Measurements from ENCODE around the gene CHMP4A.

CHMP4A gene

DNA sequence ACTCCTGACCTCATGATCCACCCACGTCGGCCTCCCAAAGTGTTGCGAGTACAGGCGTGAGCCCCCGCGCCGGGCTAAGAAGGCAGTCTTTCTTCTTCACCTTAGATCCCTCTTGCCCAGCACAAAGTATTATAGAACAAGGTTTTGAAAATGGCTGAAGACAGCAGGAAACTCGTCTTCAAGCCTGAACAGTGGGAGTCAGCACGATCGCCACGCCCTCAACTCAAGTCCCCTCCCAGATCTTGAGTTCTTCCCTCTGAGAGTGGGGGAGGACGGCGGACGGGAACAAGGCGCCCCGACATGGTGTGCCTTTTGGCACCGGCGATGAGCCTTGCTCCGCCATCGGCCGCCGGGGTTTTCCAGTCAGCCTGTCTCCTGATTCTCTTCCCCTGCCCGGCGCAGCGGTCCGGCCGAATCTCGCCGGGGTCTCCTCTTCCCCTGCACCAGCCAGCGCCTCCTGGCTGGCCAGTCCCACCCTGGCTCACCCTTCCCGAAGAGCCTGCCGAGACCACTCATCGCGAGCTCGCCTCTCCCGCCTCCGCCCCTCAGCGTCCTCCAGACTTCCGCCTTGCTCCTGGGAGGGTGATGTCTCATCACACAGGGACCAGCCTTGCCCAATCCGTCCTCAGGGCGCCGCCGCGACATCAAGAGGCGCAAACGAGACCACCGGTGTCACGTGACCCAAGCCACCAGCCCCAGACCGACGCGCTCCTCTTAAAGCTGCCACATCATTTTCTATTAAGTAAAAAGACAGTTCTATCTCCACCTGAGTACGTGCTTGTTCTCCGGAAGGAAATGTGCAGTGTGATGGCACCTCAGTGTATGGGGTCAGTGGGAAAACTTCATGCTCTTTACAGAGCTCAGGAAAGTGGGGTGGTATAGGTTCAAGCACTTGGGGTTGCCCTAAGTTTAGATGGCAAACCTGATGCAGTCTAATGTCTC is at the start of gene CHMP4A:
CHMP4A (minus strand) TSS at position 565 of the 942 bp plus-strand sequence; CDS start at position 516, 49 bp downstream.
- peak; percentile 93 to 94 for DNase-seq

GRCh38 chr14:24261969-24262327 is 48.7 kb upstream of the CHMP4A start:
- no peak for DNase-seq

DNA sequence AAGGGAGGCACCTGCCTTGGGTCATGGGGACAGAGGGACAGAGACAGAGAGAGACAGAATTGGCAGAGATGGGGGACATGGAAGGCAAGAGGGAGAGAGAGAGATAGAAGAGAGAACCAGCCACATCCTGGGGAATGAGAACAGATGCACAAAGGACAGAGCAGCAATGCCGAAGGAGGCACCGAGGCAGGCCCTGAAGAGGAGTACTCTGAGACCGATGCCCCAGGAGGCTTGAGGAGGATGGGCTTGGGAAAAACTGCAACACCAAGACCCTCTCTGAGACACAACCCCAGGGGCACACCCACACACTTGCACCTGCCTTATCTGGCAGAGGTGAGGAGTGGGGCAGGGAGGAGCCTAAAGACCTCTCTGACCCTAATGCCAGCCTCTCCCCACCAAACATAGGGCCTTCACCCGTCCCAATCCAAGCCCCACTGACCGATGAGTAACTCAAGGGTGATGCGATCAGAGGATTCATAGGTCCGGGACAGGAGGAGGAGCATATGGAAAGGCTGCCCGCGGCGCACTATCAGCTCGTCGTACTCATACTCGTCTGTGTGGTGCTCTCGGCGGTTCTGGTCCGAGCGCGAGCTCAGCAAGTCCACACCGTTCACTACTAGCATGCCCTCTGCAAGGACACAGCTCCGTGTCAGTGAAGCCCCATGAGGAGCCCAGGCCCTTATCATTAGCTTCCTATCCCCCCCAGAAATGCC is 48.1 kb upstream of the CHMP4A start:
- no peak for DNase-seq

GRCh38 chr14:24260780-24261157 is 47.5 kb upstream of the CHMP4A start:
- DNase-seq: no peak

DNA sequence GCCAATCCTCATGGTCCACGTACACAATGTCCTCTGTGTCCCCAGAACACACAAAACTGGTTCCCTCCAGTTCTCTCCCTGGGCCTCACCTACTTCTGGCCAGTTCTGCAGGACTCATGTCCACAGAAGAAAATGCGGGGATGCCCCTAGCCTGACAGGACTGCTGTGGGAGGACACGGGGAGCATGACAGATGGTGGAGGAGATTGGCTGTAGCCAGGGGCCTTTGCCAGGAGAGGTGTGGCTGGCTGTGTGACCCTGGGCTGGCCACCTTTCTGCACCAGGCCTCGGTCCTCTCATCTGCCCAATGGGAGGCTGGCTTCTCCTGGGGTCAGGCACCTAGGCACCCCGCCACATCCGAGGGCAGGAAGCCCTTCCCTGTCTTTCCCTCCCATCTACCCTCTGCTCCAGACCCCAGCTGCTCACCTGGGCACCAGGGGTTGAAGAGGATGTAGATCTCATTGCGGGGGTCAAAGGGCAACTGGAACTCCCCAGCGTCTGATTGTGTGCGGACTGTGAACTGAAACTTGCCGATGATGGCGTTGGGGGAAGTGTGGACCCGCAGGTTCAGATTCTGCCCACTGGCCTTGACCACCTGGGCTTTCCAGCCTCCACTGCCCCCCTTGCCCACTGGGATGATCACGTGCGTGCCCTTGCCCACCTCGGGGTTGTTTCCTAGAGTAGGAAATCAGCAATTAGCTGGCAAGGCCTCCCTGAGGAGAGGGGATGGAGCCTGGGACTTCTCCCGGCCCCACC is 46.9 kb upstream of the CHMP4A start:
- no peak for DNase-seq

DNA sequence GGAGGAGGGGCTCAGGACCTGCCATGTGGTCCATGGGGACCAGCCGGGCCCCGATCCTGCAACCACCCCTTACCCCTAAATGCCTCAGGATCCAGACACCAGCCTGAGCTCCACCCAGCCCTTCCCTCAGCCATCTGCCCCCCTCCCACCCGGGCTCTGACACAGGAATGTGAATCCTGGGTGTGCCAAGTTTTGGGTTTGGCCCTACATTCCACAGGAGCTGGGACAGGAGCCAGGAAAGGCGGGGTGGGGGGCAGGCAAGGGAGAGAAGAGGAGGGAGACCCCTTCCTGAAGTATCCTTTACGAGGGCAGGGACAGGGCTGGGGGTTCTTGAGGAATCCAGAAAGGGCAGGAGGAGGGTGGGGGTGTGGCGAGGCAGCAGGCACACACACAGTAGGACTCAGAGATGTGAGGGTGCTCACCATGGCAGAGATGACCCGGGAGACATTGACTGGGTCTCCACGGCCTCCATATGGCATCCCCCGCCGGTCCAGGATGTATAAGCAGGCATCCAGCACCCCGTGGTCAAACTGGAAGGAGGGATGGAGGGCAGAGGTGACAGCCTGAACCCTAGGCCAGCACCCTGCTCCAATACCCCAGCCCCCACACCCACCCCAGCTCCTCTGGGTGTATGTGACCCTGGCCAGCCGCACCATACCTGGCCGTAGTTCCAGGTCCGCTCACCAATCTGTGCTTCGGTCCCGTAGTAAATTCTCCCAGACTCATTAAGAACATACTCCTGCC is 46.2 kb upstream of the CHMP4A start:
- no peak for DNase-seq

GRCh38 chr14:24258548-24259265 is 45.4 kb upstream of the CHMP4A start:
- DNase-seq: no peak

- DNase-seq: no peak
Observed at GRCh38 chr14:24258119-24258518, 44.8 kb upstream of the CHMP4A start.

DNA sequence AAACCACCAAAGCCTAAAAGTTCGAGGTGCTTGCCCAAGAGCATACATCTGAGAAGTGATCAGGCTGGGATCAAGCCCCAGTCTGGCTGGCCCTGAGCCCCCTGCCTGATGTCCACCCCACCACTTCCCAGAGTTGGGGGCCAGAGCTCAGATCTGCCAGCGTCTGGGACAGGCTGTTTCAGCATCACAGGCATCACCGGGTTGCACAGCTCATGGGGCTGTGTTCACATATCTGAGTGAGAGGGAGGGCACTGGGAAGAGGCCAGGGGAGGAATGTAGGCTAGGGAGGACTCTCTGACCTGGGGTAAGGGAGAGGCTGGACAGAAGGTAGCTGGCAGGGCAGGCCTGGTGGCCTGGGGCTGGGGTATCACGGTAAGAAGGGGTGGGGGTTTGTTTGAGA is 43.7 kb upstream of the CHMP4A start:
- DNase-seq: no peak

- DNase-seq: no peak
Observed at GRCh38 chr14:24255931-24256711, 42.8 kb upstream of the CHMP4A start.

GRCh38 chr14:24255438-24255837 is 42.1 kb upstream of the CHMP4A start:
- no peak for DNase-seq

DNA sequence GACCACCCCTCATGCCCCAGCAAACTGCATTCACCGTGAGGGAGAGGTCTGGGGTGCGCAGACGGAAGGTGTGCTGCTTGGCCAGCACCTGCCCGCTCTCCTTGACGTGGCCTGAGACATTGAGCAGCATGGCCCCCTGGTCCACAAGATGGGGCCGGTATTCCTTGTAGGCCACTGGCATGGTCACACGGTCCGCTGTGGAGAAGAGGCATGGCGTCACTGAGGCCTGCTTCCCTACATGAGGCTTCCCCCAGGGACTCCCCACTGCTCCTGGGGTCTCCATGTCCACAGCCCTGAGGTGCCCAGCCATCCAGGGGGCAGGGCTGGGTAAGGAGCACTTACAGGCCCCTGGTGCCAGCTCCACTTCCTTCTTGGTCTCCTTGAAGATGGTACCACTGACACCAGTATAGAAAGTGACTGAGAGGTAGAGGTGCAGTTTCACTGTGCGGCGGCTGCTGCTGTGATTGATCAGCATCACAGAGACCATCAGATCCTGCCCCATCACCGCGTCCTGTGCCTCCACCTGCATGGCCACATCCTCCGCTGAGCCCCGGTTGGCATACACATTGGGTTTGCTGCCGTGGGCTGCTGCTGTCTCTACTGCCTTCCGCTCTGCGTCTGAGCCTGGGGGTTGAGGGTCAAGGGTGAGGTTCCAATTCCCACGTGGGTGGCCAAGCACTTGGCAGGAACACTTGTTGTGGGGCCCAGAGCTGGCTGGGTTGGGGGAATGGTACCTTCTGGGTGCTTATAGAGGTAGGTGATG is 41.5 kb upstream of the CHMP4A start:
- no peak for DNase-seq

- no peak for DNase-seq
Observed at GRCh38 chr14:24253936-24254335, 40.6 kb upstream of the CHMP4A start.

DNA sequence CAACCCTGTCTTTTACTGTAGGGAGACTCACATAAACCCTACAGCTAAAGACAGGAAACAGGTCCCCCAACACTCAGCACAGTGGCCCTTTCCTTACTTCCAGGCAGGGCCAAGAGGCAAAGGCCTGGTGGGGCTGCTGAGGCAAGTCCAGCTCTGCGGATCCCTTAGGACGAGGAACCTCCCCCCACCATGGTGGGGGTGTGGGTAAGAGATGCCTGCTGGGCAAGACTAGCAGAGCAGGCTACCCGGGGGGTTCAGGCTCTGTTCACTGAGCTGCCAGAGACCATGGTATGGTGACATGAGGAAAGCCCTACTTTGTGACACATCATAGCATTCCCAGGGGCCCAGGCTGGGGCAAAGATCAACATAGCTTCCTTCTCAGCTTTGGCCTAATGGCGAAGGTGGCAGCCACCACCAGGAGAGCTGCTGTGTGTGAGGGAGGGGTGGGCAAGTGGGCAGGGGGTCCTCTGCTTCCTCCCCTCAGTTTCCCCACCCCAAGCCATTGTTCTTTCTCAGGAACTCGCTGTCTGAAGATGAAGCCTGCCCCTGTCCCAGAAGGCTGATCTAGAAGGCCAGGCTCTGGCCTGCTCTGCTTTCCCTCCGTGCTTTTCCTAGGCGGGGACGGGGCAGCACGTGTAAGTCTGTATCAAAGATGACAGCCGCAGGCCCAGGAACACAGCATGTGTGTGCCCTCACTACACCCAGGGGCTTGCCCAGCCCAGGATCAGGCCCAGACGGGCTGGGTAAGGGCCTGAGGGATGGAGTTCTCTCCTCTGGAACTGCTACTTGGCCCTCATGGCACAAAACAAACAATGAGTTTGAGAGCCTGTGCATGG is 39.2 kb upstream of the CHMP4A start:
- no peak for DNase-seq

- DNase-seq: no peak
Observed at GRCh38 chr14:24251880-24252288, 38.6 kb upstream of the CHMP4A start.

- no peak for DNase-seq
Observed at GRCh38 chr14:24250354-24250753, 37.1 kb upstream of the CHMP4A start.

DNA sequence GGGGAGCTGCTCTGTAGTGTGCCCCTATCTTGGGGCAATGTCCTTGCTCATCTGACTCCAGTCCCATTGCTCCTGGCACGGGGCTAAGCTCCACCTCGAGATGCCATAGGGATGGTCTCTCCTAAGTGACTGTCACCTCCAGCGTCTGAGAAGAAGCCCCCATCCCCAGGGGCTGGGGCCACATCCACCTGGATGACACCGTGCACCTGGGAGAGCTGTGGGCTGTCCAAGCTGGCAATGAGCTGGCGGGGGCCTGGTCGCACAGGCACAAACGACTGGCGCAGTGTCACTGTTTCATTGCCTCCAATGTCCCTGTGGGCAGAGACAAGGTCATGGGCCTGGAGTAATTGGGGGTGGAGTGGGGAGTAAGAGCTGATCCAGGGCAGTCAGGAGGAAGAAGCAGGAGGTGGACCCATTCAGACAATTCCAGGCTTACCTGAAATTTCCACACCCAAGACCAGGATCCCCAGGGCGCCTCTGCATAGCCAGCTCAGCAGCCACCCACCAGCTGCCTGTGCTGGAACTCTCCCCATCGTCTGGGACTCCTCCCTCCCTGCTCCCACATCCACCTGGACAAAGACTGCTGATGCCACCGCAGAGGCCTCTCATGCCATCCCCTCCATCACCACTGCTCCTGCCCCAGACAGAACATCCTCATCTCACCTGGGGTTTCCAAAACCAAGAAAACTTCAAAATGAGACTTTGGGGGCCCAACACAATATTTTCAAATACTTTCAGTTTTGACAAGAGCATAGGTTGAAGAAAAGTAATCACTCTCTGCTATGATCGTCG is 36.1 kb upstream of the CHMP4A start:
- DNase-seq: no peak

GRCh38 chr14:24247422-24247821 is 34.1 kb upstream of the CHMP4A start:
- DNase-seq: no peak

All from NCI-H1930 (cell line).